Keratinocyte (primary cell): Measurements from ENCODE around the gene SUSD3. TPM values are rescaled to one million over a fixed set of nuclear protein-coding genes. Genes with fewer than 3 reads are reported as not detected.

Experiments used
- DNase-seq: peaks from one replicate; pipeline ENCODE4 v3.0.0-alpha.2; 2011; ENCODE audit warnings: low read depth, missing footprints, low spot score
- FAIRE-seq: peaks from 2 replicates; lab custom pipeline; 2011; peaks lifted over from hg19 to GRCh38; lab: Jason Lieb, UNC
- H2AFZ ChIP-seq: 2 replicates; pipeline ENCODE4 v1.6.0; 2012; ENCODE audit warnings: low read length, control low read depth, inconsistent platforms; ENCODE audit not compliant: control insufficient read depth
- H3K27ac ChIP-seq: 2 replicates; pipeline ENCODE4 v1.5.1; 2011; ENCODE audit warnings: low read length; ENCODE audit not compliant: control insufficient read depth, insufficient read depth
- H3K27me3 ChIP-seq: 3 replicates; pipeline ENCODE4 v1.6.0; 2011; ENCODE audit warnings: low read length; ENCODE audit not compliant: control insufficient read depth, insufficient read depth; ENCODE audit errors: extremely low read depth
- H3K36me3 ChIP-seq, 2 experiments: 2 replicates in 1 of 2; 3 replicates in 1 of 2; pipeline ENCODE4 v1.5.1; 2011; ENCODE audit warnings: low read length in 2 of 2, mild to moderate bottlenecking in 1 of 2; ENCODE audit not compliant: control insufficient read depth in 2 of 2, insufficient read depth in 2 of 2; ENCODE audit errors: extremely low read depth in 1 of 2
- H3K4me1 ChIP-seq: 3 replicates; pipeline ENCODE4 v1.5.1; 2011; ENCODE audit warnings: low read length; ENCODE audit not compliant: control insufficient read depth, insufficient read depth; ENCODE audit errors: extremely low read depth
- H3K4me2 ChIP-seq: 3 replicates; pipeline ENCODE4 v1.6.0; 2011; ENCODE audit warnings: low read depth, low read length; ENCODE audit not compliant: control insufficient read depth, insufficient read depth; ENCODE audit errors: extremely low read depth
- H3K4me3 ChIP-seq, 3 experiments: fragments of 200-600 bp in 1 of 3; sonication (generic) in 1 of 3; 2 replicates in 2 of 3; 3 replicates in 1 of 3; pipeline ENCODE4 v1.5.1; 2011 to 2016; ENCODE audit warnings: low read length in 3 of 3, mild to moderate bottlenecking in 3 of 3, control low read depth in 2 of 3, inconsistent platforms in 1 of 3, low read depth in 1 of 3, mixed read lengths in 1 of 3, mixed run types in 1 of 3, moderate library complexity in 1 of 3; ENCODE audit not compliant: control insufficient read depth in 2 of 3, insufficient read depth in 2 of 3; ENCODE audit errors: extremely low read depth in 1 of 3
- H3K79me2 ChIP-seq: 2 replicates; pipeline ENCODE4 v1.6.0; 2012; ENCODE audit warnings: low read length; ENCODE audit not compliant: control insufficient read depth, insufficient read depth
- H3K9ac ChIP-seq: 3 replicates; pipeline ENCODE4 v1.6.0; 2011; ENCODE audit warnings: low read length; ENCODE audit not compliant: control insufficient read depth, insufficient read depth; ENCODE audit errors: extremely low read depth
- H3K9me1 ChIP-seq: 3 replicates; pipeline ENCODE4 v1.6.0; 2011; ENCODE audit warnings: low read length; ENCODE audit not compliant: control insufficient read depth, insufficient read depth; ENCODE audit errors: extremely low read depth
- H3K9me3 ChIP-seq: 2 replicates; pipeline ENCODE4 v1.5.1; 2012; ENCODE audit warnings: low read depth, low read length; ENCODE audit not compliant: control insufficient read depth
- H4K20me1 ChIP-seq: 3 replicates; pipeline ENCODE4 v1.6.0; 2011; ENCODE audit warnings: low read length; ENCODE audit not compliant: control insufficient read depth, insufficient read depth; ENCODE audit errors: extremely low read depth
- EZH2 ChIP-seq: IDR thresholded peaks from one replicate; pipeline ENCODE4 v1.6.1; 2012; ENCODE audit warnings: inconsistent platforms, mild to moderate bottlenecking, low read length, moderate library complexity
- dilution Hi-C: fragments of 300-500 bp; cut with MboI; formaldehyde crosslinking; loops from one replicate; pipeline ENCODE4 v1.7.0; 2020; ENCODE audit warnings: low sequenced_read_pairs; ENCODE audit not compliant: extremely low pct_ligation_motif_present
- polyA plus RNA-seq, 5 experiments: library from polyadenylated mRNA; depleted of rRNA in 3 of 5; stranded (reverse) in 3 of 5; stranded (forward) in 1 of 5; unstranded in 1 of 5; fragments of >200 nt; gene quantifications; 1 replicate in 1 of 5; 2 replicates in 3 of 5; 3 replicates in 1 of 5; pipeline versions ENCODE4 v1.2.1 to v1.2.3, GENCODE V29; 2011 to 2012; ENCODE audit warnings: missing spikeins in 2 of 5, low read depth in 1 of 5, low replicate concordance in 1 of 5
- TF ChIP-seq, protein P1 (sequence below), 3 experiments: IDR thresholded peaks in 1 of 3; conservative IDR thresholded peaks in 1 of 3; optimal IDR thresholded peaks in 1 of 3; 2 replicates in 2 of 3; 3 replicates in 1 of 3; pipeline versions ENCODE3 to v1.5.1; 2011; ENCODE audit warnings: low read length in 3 of 3, mild to moderate bottlenecking in 3 of 3, moderate library complexity in 2 of 3, control low read depth in 1 of 3, inconsistent platforms in 1 of 3; ENCODE audit not compliant: insufficient read depth in 2 of 3; ENCODE audit errors: extremely low read depth in 1 of 3

Gene SUSD3
- polyA plus RNA-seq, 1 donor (not counting 4 experiments of a cell fraction or from before 2014, with no cell fraction given), result 0.20 TPM

DNA sequence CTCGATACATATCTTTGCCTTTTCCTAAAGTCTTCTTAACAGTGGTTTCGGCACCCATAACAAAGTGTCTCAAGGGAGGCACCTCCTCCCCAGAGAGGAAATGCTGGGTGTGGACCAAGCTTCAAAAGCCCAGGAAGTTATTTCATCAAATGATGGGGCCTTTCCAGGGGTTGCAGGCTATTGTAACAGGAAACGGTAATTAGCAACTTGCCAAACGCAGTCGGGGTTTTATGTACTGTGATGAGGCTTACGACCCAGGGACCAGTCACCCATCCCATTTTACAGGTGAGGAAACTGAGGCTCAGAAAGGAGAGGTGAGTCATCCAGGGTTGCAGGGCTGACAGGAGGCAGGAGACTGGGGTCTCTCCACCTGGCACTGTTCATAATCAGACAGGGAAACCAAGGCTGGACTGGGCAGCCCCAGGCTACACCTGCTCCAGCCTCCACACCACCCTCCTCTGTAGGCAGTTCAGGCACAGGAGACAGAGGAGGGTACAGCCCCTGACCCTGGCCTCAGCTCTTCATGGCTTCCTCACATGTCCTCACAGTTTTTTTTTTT, 30.0 kb upstream of the SUSD3 start:
- peaks cover 13% of the 10 kb centered on the region for H3K27me3 ChIP-seq
- H2AFZ ChIP-seq, result no peak overlapping the region
- no peaks in the 10 kb centered on the region for H3K9me1 ChIP-seq
- no peaks in the 10 kb centered on the region for H3K36me3 ChIP-seq
- no peak overlapping the region for H3K4me2 ChIP-seq
- no peak overlapping the region for H3K27ac ChIP-seq
- H3K9me3 ChIP-seq, result no peaks in the 10 kb centered on the region
- dilution Hi-C loops, result no loop called here
- DNase-seq (no peak), FAIRE-seq (no peak)
- TF ChIP-seq, protein P1, sequence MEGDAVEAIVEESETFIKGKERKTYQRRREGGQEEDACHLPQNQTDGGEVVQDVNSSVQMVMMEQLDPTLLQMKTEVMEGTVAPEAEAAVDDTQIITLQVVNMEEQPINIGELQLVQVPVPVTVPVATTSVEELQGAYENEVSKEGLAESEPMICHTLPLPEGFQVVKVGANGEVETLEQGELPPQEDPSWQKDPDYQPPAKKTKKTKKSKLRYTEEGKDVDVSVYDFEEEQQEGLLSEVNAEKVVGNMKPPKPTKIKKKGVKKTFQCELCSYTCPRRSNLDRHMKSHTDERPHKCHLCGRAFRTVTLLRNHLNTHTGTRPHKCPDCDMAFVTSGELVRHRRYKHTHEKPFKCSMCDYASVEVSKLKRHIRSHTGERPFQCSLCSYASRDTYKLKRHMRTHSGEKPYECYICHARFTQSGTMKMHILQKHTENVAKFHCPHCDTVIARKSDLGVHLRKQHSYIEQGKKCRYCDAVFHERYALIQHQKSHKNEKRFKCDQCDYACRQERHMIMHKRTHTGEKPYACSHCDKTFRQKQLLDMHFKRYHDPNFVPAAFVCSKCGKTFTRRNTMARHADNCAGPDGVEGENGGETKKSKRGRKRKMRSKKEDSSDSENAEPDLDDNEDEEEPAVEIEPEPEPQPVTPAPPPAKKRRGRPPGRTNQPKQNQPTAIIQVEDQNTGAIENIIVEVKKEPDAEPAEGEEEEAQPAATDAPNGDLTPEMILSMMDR (optimal IDR thresholded peaks at IDR 0.05 in 1 of 3, IDR thresholded peaks at IDR 0.05 in 1 of 3, conservative IDR thresholded peaks at IDR 0.05 in 1 of 3; ENCODE audit: extremely low read depth in 1 of 3, insufficient read depth in 2 of 3, low read length in 3 of 3), result no peak
- no peak for TF ChIP-seq EZH2
- no peak overlapping the region for H3K4me3 ChIP-seq
- no peaks in the 10 kb centered on the region for H3K4me1 ChIP-seq
- H4K20me1 ChIP-seq, result no peaks in the 10 kb centered on the region
- no peak overlapping the region for H3K9ac ChIP-seq
- no peaks in the 10 kb centered on the region for H3K79me2 ChIP-seq

DNA sequence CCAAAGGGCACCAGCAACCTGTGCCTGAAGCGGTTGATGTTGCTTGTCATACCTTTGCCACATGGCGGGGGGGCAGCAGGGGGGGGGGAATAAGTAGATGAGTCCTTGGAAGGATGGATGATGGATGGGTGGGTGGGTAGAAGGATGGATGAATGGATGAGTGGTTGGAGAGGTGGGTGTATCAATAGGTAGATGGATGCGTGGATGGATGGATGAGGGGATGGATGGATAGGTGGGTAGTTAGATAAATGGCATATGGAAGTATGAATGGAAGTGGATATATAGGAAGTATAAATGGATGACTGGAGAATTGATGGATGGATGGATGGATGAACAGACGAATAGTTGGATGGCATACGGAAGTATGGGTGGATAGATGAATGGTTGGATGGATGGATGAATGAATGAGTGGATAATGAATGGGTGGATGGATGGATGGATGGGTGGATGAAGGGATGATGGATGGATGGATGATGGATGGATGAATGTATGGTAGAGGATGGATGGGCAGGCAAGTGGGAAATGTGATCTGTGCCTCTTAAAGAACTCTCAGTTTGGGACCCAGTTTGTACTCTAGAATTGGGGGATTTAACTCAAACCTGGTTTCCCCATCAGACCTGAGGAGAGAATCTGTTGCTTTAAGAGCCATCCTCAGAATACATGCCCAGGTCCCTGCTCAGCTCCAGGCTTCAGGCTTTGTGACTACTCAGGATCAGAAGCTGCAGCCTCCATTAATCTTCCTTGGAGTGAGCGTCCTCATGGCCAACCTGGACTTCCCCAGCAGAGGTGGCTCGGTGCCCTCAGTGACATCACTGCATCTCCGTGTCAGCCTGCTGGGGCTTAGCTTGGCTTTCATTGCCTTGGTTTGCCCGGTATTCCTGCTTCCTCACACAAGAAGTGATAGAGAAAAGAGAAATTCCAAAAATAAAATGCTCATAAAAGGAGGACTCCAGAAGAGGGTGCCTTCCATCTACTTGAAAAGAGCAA, 27.6 kb upstream of the SUSD3 start:
- Histone ChIP-seq H4K20me1 (no peaks in the 10 kb centered on the region), H3K9me3 (no peaks in the 10 kb centered on the region), H3K9me1 (no peaks in the 10 kb centered on the region), H3K27ac (no peak overlapping the region), H3K27me3 (peaks cover 14% of the 10 kb centered on the region), H3K79me2 (no peaks in the 10 kb centered on the region), H3K4me1 (no peaks in the 10 kb centered on the region), H3K4me2 (no peak overlapping the region), H2AFZ (no peak overlapping the region), H3K9ac (no peak overlapping the region), H3K36me3 (no peaks in the 10 kb centered on the region), H3K4me3 (no peak overlapping the region)
- no peak for DNase-seq
- TF ChIP-seq EZH2, result no peak
- dilution Hi-C loops, result no loop called here
- FAIRE-seq, result no peak
